Ovary (tissue), 3 donors: ENCODE results near the gene DUSP22.

Experiments
- CTCF ChIP-seq, 3 donors: fragments of 450-650 bp in 2 of 3; fragments of 200-600 bp in 1 of 3; IDR thresholded peaks; one replicate each; pipeline versions ENCODE4 v1.5.1 to v1.8.0; 2016 to 2022; ENCODE audit warnings: antibody characterized with exemption in 3 of 3, mild to moderate bottlenecking in 1 of 3
- EP300 ChIP-seq: sonication (generic); formaldehyde crosslinking; IDR thresholded peaks from one replicate; pipeline ENCODE4 v1.6.1; 2017; ENCODE audit warnings: antibody characterized with exemption
- POLR2A ChIP-seq: fragments of 450-650 bp; IDR thresholded peaks from one replicate; pipeline ENCODE4 v1.6.1; 2017; ENCODE audit warnings: antibody characterized with exemption, mild to moderate bottlenecking, moderate library complexity
- donor health status: DM: no; HTN: no; CAD: no.

- TF ChIP-seq CTCF (IDR thresholded peaks at IDR 0.05): no peak
- no peak for TF ChIP-seq POLR2A
- TF ChIP-seq EP300: no peak
Observed at GRCh38 chr6:256169-256568, 36.1 kb upstream of the DUSP22 start.
